Ovary (tissue), 3 donors: ENCODE results near the gene GPR108.

Experiments used
- CTCF ChIP-seq, 3 donors: fragments of 450-650 bp in 2 of 3; fragments of 200-600 bp in 1 of 3; IDR thresholded peaks; one replicate each; pipeline versions ENCODE4 v1.5.1 to v1.8.0; 2016 to 2022; ENCODE audit warnings: antibody characterized with exemption in 3 of 3, mild to moderate bottlenecking in 1 of 3
- POLR2A ChIP-seq: fragments of 450-650 bp; IDR thresholded peaks from one replicate; pipeline ENCODE4 v1.6.1; 2017; ENCODE audit warnings: antibody characterized with exemption, mild to moderate bottlenecking, moderate library complexity
- donor health status: DM: no; HTN: no; CAD: no.

GRCh38 chr19:6736169-6736916 is 1.0 kb downstream of the GPR108 start:
- peak; percentile 17 to 79 (median 79) for TF ChIP-seq CTCF (IDR thresholded peaks at IDR 0.05)
- peak; percentile 54 for TF ChIP-seq POLR2A
